ENCODE measurements around the gene DBH. TPM values are rescaled to one million over a fixed set of nuclear protein-coding genes. Genes with fewer than 3 reads are reported as not detected.

DBH gene
- total and polyA plus RNA-seq, 8 donors, result under 0.01 to 0.15 TPM; not detected in 6

DNA sequence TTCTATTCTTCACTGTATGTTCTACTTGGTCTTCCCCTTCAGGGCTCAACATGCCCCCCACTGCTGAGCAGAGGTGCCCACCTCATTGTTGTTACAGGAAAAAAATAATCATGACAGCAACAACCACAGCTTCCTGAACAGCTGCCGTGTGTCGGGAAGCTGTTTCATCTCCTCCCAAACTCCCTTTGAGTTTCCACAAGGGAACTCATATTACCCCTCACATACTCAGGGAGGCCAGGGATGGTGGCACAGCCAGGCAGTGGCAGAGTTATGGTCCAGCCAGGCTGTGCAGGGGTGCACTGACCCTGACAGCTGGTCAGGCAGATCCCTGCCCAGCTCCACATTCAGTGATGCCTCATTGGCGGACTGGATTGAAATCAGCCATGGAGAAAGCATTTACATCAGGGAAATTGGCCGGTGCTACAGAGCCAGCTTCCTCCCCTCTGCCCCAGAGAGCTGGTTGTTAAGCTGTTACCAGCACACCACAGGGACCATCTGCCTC lies 64.7 kb downstream of the DBH start:
- 65 to 80% (median 73%) methylated on average over 4 of the region's 4 CpGs for WGBS, 5 donors
- TF ChIP-seq EP300 (IDR thresholded peaks at IDR 0.05) (no peak), POLR2A (IDR thresholded peaks at IDR 0.05) (no peak)
- TF ChIP-seq, protein P1, sequence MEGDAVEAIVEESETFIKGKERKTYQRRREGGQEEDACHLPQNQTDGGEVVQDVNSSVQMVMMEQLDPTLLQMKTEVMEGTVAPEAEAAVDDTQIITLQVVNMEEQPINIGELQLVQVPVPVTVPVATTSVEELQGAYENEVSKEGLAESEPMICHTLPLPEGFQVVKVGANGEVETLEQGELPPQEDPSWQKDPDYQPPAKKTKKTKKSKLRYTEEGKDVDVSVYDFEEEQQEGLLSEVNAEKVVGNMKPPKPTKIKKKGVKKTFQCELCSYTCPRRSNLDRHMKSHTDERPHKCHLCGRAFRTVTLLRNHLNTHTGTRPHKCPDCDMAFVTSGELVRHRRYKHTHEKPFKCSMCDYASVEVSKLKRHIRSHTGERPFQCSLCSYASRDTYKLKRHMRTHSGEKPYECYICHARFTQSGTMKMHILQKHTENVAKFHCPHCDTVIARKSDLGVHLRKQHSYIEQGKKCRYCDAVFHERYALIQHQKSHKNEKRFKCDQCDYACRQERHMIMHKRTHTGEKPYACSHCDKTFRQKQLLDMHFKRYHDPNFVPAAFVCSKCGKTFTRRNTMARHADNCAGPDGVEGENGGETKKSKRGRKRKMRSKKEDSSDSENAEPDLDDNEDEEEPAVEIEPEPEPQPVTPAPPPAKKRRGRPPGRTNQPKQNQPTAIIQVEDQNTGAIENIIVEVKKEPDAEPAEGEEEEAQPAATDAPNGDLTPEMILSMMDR (IDR thresholded peaks at IDR 0.05), result no peak
- Histone ChIP-seq H3K4me3 (no peak overlapping the region), H3K27ac (peak overlapping the region in 1 of 5 donors; percentile 2), H3K27me3 (peaks cover 0 to 27% (median 0%) of the 10 kb centered on the region in 3 donors), H3K9me3 (no peaks in the 10 kb centered on the region), H3K4me1 (peaks cover 0 to 18% (median 14%) of the 10 kb centered on the region in 4 donors), H3K36me3 (no peaks in the 10 kb centered on the region)
- intact Hi-C loops (cut with DNase I; ENCODE audit: low total_unique reads), result no loop called here
- DNase-seq, result no peak

DNA sequence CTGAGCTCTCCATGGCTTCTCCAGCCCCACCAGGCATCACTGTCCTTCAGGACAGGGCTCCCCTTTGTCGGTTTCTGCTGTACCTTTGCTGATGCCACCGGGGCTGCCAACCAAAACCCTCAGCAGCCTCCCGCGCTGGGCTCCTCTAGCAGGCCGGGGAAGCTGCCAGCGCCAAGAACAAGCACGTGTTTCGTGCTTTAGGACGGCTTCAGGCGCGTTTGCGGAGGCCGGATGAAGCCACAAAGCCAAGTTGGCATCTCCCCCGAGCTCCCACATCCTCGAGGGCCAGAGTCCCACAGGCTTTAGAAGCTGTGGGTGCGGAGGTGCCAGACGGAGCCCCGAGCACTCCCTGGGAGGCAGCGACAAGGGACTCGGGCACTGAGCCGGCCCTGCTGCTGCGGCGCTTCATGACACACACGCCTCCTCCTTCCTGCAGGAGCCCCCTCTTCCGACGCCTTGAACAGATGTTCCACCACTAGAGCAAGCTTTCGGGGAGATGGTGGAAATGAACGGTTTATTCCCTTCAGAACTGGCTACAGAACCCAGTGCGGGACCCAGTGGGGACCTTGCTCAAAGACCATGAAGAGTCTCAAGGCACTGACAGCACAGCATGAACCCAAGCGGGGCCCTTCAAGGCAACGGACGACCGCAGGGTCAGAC lies 65.3 kb downstream of the DBH start:
- intact Hi-C loops (cut with DNase I; ENCODE audit: low total_unique reads), result no loop called here
- Histone ChIP-seq H3K4me3 (no peak overlapping the region), H3K36me3 (no peaks in the 10 kb centered on the region), H3K27ac (peak overlapping the region in 3 of 5 donors; percentile 2 to 61 (median 19)), H3K4me1 (peaks cover 0 to 18% (median 14%) of the 10 kb centered on the region in 4 donors), H3K9me3 (no peaks in the 10 kb centered on the region), H3K27me3 (peaks cover 0 to 27% (median 0%) of the 10 kb centered on the region in 3 donors)
- WGBS, 5 donors, result 72 to 86% (median 83%) methylated on average over 32 to 33 of the region's 33 CpGs
- DNase-seq, result no peak
- TF ChIP-seq POLR2AphosphoS5 (IDR thresholded peaks at IDR 0.05), result no peak

DNA sequence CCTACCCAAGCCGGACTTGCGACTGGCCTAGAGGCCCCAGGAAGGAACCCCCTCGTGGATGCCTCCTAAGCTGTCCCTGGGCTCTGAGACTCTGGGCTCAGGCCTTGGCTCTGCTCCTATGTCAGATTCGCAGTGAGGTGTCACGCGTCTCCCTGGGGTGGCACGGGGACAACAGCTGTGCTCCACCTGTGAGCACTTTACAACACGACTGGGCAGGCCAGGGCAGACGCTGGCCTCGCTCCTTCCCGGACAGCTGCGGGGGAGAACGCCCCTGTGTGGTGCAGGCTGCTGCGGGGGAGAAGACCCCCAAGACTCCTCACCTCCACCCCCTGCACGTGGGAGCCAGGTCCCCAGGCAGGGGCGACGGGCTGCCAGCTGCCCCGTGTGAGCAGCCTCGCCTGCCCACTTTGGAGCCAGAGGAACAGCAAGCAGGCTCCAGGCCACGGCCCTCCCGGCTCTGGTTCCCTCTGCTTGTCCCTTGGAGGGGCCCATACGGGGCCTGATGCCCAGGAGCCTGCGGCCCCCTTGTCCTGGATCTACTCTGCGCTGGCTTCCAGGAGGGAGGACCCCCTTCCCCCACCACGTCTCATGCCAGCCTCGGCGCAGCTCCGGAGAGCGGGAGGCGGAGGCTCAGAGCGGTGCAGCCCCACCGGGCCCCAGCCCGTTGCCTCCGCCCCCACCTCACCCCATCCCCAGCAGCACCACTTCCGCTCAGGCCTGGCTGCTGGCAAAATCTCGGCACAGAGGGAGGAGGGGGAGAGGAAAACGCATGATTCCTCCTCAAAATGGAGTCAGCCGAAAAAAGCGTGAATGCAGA lies 66.0 kb downstream of the DBH start:
- no peaks in the 10 kb centered on the region for H3K9me3 ChIP-seq
- 21 to 67% (median 48%) methylated on average over 16 to 39 of the region's 39 CpGs for WGBS, 5 donors
- H3K27me3 ChIP-seq, result peaks cover 0 to 27% (median 0%) of the 10 kb centered on the region in 3 donors
- no peak for TF ChIP-seq POLR2A (IDR thresholded peaks at IDR 0.05)
- TF ChIP-seq, protein P1 (IDR thresholded peaks at IDR 0.05), result no peak
- no peak for TF ChIP-seq POLR2AphosphoS5 (IDR thresholded peaks at IDR 0.05)
- no peak for TF ChIP-seq EP300 (IDR thresholded peaks at IDR 0.05)
- no peaks in the 10 kb centered on the region for H3K36me3 ChIP-seq
- H3K27ac ChIP-seq, result peak overlapping the region in 4 of 5 donors; percentile 2 to 61 (median 23)
- H3K4me1 ChIP-seq, result peaks cover 0 to 18% (median 14%) of the 10 kb centered on the region in 4 donors
- peak in 1 of 2 donors; percentile 86 for DNase-seq
- H3K4me3 ChIP-seq, result peak overlapping the region; percentile 19 to 36 (median 34)
- intact Hi-C loops (cut with DNase I; ENCODE audit: low total_unique reads), result no loop called here

DNA sequence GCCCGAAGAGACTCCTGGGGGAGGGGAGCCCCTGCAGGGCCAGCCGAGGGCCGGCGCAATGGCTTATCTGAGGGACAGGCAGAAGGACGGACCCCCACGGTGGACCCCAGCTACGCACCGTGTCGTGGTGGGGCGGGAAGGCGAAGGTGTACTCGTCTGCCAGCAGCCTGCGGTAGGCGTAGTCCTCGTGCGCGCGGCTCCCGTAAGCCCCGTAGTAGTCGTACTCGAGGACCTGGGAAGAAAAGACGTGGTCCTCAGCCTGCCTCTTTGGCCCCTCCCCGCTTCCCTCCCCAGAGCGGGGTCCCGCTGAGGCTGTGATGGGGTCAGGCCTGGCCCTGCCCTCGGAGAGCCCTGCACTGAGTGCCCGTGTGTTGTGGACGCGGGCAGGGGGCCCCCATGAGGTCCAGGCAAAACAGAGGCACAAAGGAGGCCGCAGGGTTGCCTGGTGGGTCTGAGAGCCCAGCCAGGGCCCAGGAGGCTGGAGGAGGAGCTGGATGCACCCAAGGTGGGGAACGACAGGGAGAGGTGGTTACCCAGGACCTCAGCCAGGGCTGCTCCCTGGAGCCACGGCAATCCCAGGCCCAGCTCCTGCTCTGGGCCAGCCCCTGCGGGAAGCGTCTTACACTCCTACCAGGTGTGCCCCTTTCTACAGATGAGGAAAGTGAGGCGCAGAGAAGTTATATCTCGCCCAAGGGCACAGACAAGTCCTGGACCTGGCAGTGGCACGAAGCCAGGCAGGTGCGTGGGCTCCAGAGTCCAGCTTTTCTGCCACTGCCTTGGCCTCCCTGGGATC lies 66.8 kb downstream of the DBH start:
- Histone ChIP-seq H3K27me3 (peaks cover 0 to 27% (median 0%) of the 10 kb centered on the region in 3 donors), H3K36me3 (no peaks in the 10 kb centered on the region), H3K4me3 (peak overlapping the region; percentile 19 to 36 (median 34)), H3K27ac (peak overlapping the region in 4 of 5 donors; percentile 2 to 61 (median 23)), H3K9me3 (no peaks in the 10 kb centered on the region), H3K4me1 (peaks cover 0 to 18% (median 14%) of the 10 kb centered on the region in 4 donors)
- 29 to 63% (median 41%) methylated on average over 25 to 39 of the region's 39 CpGs for WGBS, 5 donors
- intact Hi-C loops (cut with DNase I; ENCODE audit: low total_unique reads), result no loop called here
- TF ChIP-seq POLR2AphosphoS5 (IDR thresholded peaks at IDR 0.05) (no peak), POLR2A (IDR thresholded peaks at IDR 0.05) (no peak), EP300 (IDR thresholded peaks at IDR 0.05) (no peak)
- TF ChIP-seq, protein P1 (IDR thresholded peaks at IDR 0.05), result no peak
- DNase-seq, result no peak

Measured in stomach (tissue), 9 donors.